Caco-2 (cell line): ENCODE results near the gene HHAT. TPM values are rescaled to one million over a fixed set of nuclear protein-coding genes. Genes with fewer than 3 reads are reported as not detected.

ENCODE experiments used
- BruUV-seq: library from RNA; stranded (reverse); fragments of 400-500 nt; replicated peaks from 2 replicates; lab custom pipeline; 2021; lab: Mats Ljungman, UMichigan
- CTCF ChIA-PET: fragments of 300-600 bp; sonication (Branson Sonifier 250); formaldehyde crosslinking; loops from one replicate; lab custom pipeline; 2022; ENCODE audit warnings: antibody characterized with exemption; lab: Charles Lee
- POLR2A ChIA-PET: fragments of 300-600 bp; sonication (Branson Sonifier 250); formaldehyde crosslinking; loops from one replicate; lab custom pipeline; 2022; ENCODE audit warnings: antibody characterized with exemption; lab: Charles Lee
- DNase-seq, 2 experiments: peaks; one replicate each; pipeline versions ENCODE4 v3.0.0 to v3.0.0-alpha.2; 2020 to 2022
- H3K27me3 ChIP-seq: replicated peaks from 2 replicates; pipeline ENCODE4 v1.6.0; 2011; ENCODE audit warnings: low read length; ENCODE audit not compliant: control insufficient read depth, insufficient read depth
- H3K36me3 ChIP-seq: 2 replicates; pipeline ENCODE4 v1.5.1; 2011; ENCODE audit warnings: low read length; ENCODE audit not compliant: control insufficient read depth, insufficient read depth
- H3K4me1 ChIP-seq: fragments of 250-450 bp; sonication (Bioruptor Pico); 2 replicates; pipeline ENCODE4 v1.5.1; 2020; ENCODE audit warnings: mild to moderate bottlenecking
- H3K4me3 ChIP-seq: 2 replicates; pipeline ENCODE4 v1.5.1; 2011; ENCODE audit warnings: low read depth, mild to moderate bottlenecking, control low read depth, low read length
- H3K9me3 ChIP-seq: fragments of 250-450 bp; sonication (Bioruptor Pico); 2 replicates; pipeline ENCODE4 v1.5.1; 2020; ENCODE audit warnings: mild to moderate bottlenecking, moderate library complexity
- H3K27ac Mint-ChIP-seq: one replicate; pipeline ENCODE4 v1.8.0; 2022; ENCODE audit warnings: mixed read lengths; ENCODE audit not compliant: unreplicated experiment
- H3K27me3 Mint-ChIP-seq: one replicate; pipeline ENCODE4 v1.8.0; 2022; ENCODE audit warnings: mixed read lengths; ENCODE audit not compliant: insufficient read depth, unreplicated experiment
- H3K36me3 Mint-ChIP-seq: one replicate; pipeline ENCODE4 v1.8.0; 2022; ENCODE audit warnings: mild to moderate bottlenecking, mixed read lengths; ENCODE audit not compliant: insufficient read depth, unreplicated experiment
- H3K4me1 Mint-ChIP-seq: one replicate; pipeline ENCODE4 v1.8.0; 2022; ENCODE audit warnings: low read depth, mixed read lengths; ENCODE audit not compliant: unreplicated experiment
- H3K4me3 Mint-ChIP-seq: one replicate; pipeline ENCODE4 v1.8.0; 2022; ENCODE audit warnings: mild to moderate bottlenecking, moderate library complexity, mixed read lengths; ENCODE audit not compliant: unreplicated experiment
- H3K9me3 Mint-ChIP-seq: one replicate; pipeline ENCODE4 v1.8.0; 2022; ENCODE audit warnings: mixed read lengths; ENCODE audit not compliant: unreplicated experiment
- intact Hi-C: fragments of 100-400 bp; cut with micrococcal nuclease; formaldehyde crosslinking; loops from one replicate; pipeline ENCODE4 v1.10.0; 2022; ENCODE audit not compliant: unreplicated experiment
- total RNA-seq: library from RNA; stranded (reverse); gene quantifications from 2 replicates; pipeline ENCODE4 v1.2.3, GENCODE V29; 2022
- TF ChIP-seq, protein P1 (sequence below), 2 experiments: fragments of 200-600 bp in 1 of 2; IDR thresholded peaks; 1 replicate in 1 of 2; 2 replicates in 1 of 2; pipeline versions ENCODE4 v1.5.1 to v1.8.0; 2011 to 2022; ENCODE audit warnings: antibody characterized with exemption in 1 of 2, control low read depth in 1 of 2, inconsistent platforms in 1 of 2, low read depth in 1 of 2, low read length in 1 of 2, mild to moderate bottlenecking in 1 of 2, moderate library complexity in 1 of 2; ENCODE audit not compliant: insufficient read depth in 1 of 2, severe bottlenecking in 1 of 2, unreplicated experiment in 1 of 2

Gene HHAT
- total RNA-seq, 1 experiment from 2014 or later, result 3.9 TPM

DNA sequence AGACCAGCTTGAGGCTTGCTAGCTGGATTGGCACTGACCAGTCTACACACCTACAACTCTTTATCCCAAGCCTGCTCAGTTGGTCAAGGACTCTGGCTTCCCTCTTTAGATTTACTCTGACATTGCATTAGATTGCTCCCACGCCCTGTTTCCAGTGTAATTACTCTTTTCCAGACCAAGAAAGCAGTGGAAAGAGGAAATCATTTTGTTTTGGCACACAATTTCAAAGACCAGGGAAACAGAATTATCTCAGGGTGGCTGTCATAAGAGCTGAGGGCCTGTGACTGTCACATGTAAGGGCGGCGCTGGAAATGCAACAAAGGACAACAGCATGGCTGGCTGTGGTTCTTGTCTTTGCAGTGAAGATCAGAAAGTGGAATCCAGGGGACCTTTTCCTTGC lies 302.7 kb downstream of the HHAT start:
- no peak for DNase-seq
- Mint-ChIP-seq H3K27me3 (peaks cover 7% of the 10 kb centered on the region), H3K36me3 (no peaks in the 10 kb centered on the region), H3K4me1 (no peaks in the 10 kb centered on the region), H3K9me3 (no peaks in the 10 kb centered on the region), H3K4me3 (no peak overlapping the region), H3K27ac (no peak overlapping the region)
- H3K27me3 ChIP-seq, result no peaks in the 10 kb centered on the region
- H3K4me3 ChIP-seq, result no peak overlapping the region
- ChIA-PET CTCF (no interaction called here), POLR2A (no interaction called here)
- no TSS peak for BruUV-seq
- no peaks in the 10 kb centered on the region for H3K9me3 ChIP-seq
- TF ChIP-seq, protein P1, sequence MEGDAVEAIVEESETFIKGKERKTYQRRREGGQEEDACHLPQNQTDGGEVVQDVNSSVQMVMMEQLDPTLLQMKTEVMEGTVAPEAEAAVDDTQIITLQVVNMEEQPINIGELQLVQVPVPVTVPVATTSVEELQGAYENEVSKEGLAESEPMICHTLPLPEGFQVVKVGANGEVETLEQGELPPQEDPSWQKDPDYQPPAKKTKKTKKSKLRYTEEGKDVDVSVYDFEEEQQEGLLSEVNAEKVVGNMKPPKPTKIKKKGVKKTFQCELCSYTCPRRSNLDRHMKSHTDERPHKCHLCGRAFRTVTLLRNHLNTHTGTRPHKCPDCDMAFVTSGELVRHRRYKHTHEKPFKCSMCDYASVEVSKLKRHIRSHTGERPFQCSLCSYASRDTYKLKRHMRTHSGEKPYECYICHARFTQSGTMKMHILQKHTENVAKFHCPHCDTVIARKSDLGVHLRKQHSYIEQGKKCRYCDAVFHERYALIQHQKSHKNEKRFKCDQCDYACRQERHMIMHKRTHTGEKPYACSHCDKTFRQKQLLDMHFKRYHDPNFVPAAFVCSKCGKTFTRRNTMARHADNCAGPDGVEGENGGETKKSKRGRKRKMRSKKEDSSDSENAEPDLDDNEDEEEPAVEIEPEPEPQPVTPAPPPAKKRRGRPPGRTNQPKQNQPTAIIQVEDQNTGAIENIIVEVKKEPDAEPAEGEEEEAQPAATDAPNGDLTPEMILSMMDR (IDR thresholded peaks at IDR 0.05; ENCODE audit: insufficient read depth in 1 of 2, low read depth in 1 of 2, low read length in 1 of 2, severe bottlenecking in 1 of 2, unreplicated experiment in 1 of 2), result no peak
- H3K36me3 ChIP-seq, result no peaks in the 10 kb centered on the region
- no peaks in the 10 kb centered on the region for H3K4me1 ChIP-seq
- intact Hi-C loops, result no loop called here

DNA sequence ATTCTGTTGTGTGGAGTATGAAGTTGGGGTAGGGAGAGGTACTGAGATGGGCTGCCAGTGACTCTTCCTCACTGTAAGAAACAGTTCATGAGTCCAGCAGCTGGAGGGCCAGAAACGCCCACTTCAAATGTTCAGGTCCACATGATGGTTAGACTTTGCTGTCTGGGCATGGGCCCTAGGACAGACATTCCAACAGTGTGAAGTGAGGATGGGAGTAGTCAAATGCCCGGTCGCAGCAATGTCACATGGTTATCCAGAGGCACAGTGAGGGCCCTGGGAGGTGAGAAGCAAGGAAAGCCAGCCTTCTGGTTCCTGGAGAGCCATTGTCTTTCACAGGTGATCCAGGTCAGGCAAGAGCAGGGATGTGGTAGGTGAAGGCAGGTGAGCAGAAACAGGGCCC lies 304.4 kb downstream of the HHAT start:
- no peaks in the 10 kb centered on the region for H3K9me3 ChIP-seq
- Mint-ChIP-seq H3K27me3 (peaks cover 9% of the 10 kb centered on the region), H3K9me3 (no peaks in the 10 kb centered on the region), H3K4me3 (no peak overlapping the region), H3K4me1 (no peaks in the 10 kb centered on the region), H3K27ac (no peak overlapping the region), H3K36me3 (no peaks in the 10 kb centered on the region)
- intact Hi-C loops, result no loop called here
- CTCF ChIA-PET, result no interaction called here
- no peaks in the 10 kb centered on the region for H3K27me3 ChIP-seq
- H3K4me3 ChIP-seq, result no peak overlapping the region
- no peak for DNase-seq
- no TSS peak for BruUV-seq
- no peaks in the 10 kb centered on the region for H3K4me1 ChIP-seq
- H3K36me3 ChIP-seq, result no peaks in the 10 kb centered on the region
- TF ChIP-seq, protein P1 (IDR thresholded peaks at IDR 0.05; ENCODE audit: insufficient read depth in 1 of 2, low read depth in 1 of 2, low read length in 1 of 2, severe bottlenecking in 1 of 2, unreplicated experiment in 1 of 2), result no peak
- POLR2A ChIA-PET, result no interaction called here

DNA sequence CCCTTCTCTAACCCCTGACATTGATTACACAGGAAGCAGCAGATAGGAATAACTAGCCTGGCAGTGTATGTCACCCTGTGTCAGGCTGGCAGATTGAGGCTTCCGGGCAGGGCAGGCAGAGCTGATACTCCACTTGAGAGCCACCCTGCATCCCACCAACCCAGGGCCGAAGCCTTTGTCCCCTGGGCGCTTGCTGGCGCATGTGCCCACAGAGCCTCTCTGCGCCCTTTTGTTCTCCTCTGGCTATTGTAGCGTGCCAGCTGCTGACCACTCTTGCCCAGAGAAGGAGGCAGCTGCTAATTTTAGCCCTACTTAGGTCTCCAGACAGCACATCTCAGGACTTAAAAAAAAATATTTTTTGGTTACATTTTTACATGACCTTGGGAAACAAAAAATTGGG lies 304.9 kb downstream of the HHAT start:
- H3K9me3 ChIP-seq, result no peaks in the 10 kb centered on the region
- no peaks in the 10 kb centered on the region for H3K9me3 Mint-ChIP-seq
- no peaks in the 10 kb centered on the region for H3K36me3 Mint-ChIP-seq
- CTCF ChIA-PET, result no interaction called here
- no peak overlapping the region for H3K27ac Mint-ChIP-seq
- intact Hi-C loops, result no loop called here
- H3K27me3 ChIP-seq, result no peaks in the 10 kb centered on the region
- TF ChIP-seq, protein P1 (IDR thresholded peaks at IDR 0.05; ENCODE audit: insufficient read depth in 1 of 2, low read depth in 1 of 2, low read length in 1 of 2, severe bottlenecking in 1 of 2, unreplicated experiment in 1 of 2), result no peak
- H3K4me3 ChIP-seq, result no peak overlapping the region
- BruUV-seq, result no TSS peak
- H3K36me3 ChIP-seq, result no peaks in the 10 kb centered on the region
- H3K4me1 ChIP-seq, result no peaks in the 10 kb centered on the region
- POLR2A ChIA-PET, result no interaction called here
- H3K4me1 Mint-ChIP-seq, result no peaks in the 10 kb centered on the region
- H3K27me3 Mint-ChIP-seq, result peaks cover 12% of the 10 kb centered on the region
- no peak for DNase-seq
- no peak overlapping the region for H3K4me3 Mint-ChIP-seq
